AG04449 (cell line): ENCODE data around the gene MIX23.

Experiments
- CTCF ChIA-PET: fragments of 350-600 bp; formaldehyde crosslinking; extraction: SDS; loops from one replicate; lab custom pipeline; 2021; ENCODE audit warnings: antibody characterized with exemption; lab: Yijun Ruan, JAX
- POLR2A ChIA-PET: fragments of 400-600, 350-600 bp; formaldehyde crosslinking; extraction: SDS; loops from one replicate; lab custom pipeline; 2020; ENCODE audit warnings: antibody characterized with exemption, inconsistent platforms; lab: Yijun Ruan, JAX
- DNase-seq: peaks from one replicate; pipeline ENCODE4 v3.0.0-alpha.2; 2010; ENCODE audit warnings: low read depth, low spot score
- H3K4me3 ChIP-seq: 2 replicates; pipeline ENCODE4 v1.5.1; 2011; ENCODE audit warnings: low read depth, mild to moderate bottlenecking, control low read depth, low read length
- TF ChIP-seq, protein P1 (sequence below): IDR thresholded peaks from one replicate; pipeline ENCODE4 v1.5.1; 2011; ENCODE audit warnings: mild to moderate bottlenecking, moderate library complexity, low read length, control low read depth, inconsistent platforms; ENCODE audit not compliant: insufficient read depth; ENCODE audit errors: missing control alignments

The MIX23 gene

DNA sequence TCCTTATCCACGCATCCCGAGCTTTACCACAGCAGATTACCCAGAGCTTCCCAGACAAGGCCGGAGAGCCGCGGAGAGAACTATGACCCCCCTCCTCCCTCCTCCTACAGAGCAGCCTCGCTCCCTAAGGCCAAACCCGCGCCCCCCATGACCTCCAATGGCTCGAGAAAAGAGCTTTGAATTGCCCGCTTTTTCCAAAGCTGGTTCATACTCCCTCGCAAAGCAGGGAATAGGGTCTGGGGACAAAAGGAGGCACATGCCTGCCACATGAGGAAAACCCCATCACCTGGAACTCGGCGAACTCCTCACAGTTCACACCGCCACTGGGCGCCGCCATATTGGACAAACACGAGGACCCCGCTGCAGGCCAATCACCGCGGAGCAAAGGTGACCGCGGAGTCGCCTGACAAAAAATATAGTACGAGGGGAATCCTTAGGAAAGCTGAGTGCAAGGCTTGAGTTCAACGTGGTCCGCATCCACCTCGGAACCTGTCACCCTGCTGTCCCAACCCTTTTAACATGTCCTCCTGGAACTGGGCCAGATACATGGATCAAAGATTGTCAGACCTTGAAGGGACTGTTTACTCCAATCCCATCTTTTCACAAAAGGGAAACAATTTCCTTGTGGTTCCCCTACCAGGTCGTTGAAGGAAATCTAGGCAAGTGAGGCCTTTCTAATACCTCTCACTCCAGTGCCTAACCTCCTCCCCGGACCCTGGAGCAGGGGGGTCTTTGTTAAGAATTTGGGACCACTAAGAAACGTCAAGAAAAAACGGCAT lies at the start of gene MIX23:
MIX23 (minus strand) TSS at position 344 of the 779 bp plus-strand sequence; CDS start at position 337, 7 bp downstream.
- TF ChIP-seq, protein P1, sequence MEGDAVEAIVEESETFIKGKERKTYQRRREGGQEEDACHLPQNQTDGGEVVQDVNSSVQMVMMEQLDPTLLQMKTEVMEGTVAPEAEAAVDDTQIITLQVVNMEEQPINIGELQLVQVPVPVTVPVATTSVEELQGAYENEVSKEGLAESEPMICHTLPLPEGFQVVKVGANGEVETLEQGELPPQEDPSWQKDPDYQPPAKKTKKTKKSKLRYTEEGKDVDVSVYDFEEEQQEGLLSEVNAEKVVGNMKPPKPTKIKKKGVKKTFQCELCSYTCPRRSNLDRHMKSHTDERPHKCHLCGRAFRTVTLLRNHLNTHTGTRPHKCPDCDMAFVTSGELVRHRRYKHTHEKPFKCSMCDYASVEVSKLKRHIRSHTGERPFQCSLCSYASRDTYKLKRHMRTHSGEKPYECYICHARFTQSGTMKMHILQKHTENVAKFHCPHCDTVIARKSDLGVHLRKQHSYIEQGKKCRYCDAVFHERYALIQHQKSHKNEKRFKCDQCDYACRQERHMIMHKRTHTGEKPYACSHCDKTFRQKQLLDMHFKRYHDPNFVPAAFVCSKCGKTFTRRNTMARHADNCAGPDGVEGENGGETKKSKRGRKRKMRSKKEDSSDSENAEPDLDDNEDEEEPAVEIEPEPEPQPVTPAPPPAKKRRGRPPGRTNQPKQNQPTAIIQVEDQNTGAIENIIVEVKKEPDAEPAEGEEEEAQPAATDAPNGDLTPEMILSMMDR, result no peak
- POLR2A ChIA-PET, result interaction anchor here (0.6 kb wide), 1 partner anchor 11 kb away, joined by 3 read pairs; no protein-coding TSS in a partner anchor
- peak within 1 kb of the TSS; percentile 78 for H3K4me3 ChIP-seq
- DNase-seq, result peak; percentile 21
- CTCF ChIA-PET, result interaction anchor here (0.8 to 3.9 kb wide), 3 partner anchors 10 to 843 kb away, joined by 3 to 47 read pairs (median 3); no protein-coding TSS in a partner anchor

DNA sequence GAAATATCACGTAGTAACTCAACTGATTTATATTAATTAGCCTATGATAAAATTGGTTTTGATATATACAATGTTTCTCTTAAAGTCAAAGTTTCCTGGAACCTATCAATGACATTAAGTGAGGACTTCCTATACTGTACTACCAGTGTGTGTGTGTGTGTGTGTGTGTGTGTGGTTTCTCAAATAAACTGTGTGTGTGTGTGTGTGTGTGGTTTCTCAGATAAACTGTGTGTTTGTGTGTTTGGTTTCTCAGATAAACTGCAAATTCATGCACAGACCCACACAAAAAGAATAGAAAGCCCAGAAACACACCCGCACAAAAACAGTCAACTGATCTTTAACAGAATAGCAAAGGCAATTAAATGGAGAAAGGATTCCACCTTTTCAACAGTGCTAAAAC lies 47.3 kb upstream of the MIX23 start:
- ChIA-PET POLR2A (no interaction called here), CTCF (no interaction called here)
- TF ChIP-seq, protein P1, result no peak
- H3K4me3 ChIP-seq, result no peak overlapping the region
- DNase-seq, result no peak

DNA sequence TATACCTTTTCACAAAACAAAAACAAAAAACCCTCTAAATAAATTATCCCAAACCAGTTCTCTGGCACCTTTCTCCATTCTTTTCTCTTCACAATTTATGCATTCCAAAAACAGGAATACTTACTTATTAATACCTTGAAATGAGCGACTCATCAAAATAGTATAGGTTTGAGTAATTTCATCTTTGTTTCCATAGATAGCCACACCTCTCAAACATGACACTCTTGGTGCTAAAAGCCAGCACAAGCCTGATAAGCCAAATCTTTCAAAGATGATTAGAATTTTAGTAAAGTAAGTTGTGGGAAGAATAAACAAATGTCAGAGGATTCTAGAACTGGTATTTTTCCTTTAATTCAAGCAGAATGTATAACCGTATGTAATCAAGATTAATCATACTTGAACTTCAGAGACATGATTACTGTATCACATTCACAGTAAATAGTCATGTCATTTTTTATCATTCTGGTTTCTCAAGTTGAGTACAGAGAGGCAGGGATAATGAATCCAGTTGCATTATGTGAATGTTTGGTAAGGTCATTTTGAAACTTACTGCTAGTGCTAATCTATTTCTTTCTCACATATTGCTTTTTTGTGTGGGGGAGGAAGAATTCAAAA lies 44.9 kb upstream of the MIX23 start:
- H3K4me3 ChIP-seq, result no peak overlapping the region
- POLR2A ChIA-PET, result no interaction called here
- DNase-seq, result no peak
- TF ChIP-seq, protein P1, result no peak
- CTCF ChIA-PET, result interaction anchor here (1.0 to 1.1 kb wide), 2 partner anchors 9 to 251 kb away, joined by 4 read pairs; no protein-coding TSS in a partner anchor

DNA sequence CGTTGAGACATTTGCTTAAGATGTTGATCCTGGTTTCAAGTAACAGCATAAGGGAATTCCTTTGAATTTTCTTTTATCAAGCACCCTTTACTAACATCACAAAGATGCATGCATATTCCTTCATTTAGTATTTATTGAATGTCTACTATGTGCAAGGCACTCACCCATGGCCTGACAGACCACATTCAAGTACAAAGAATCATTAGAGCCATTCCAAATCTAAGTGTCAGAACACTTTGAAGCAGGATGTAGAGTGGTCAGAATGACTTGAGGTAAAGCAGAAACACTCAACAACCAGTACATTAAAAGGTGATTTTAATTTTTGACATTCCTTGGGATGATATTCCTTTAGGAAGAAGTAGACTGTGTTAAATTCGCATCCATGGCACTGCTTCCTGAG lies 38.8 kb upstream of the MIX23 start:
- no peak overlapping the region for H3K4me3 ChIP-seq
- CTCF ChIA-PET, result no interaction called here
- TF ChIP-seq, protein P1, result no peak
- DNase-seq, result no peak
- POLR2A ChIA-PET, result no interaction called here

DNA sequence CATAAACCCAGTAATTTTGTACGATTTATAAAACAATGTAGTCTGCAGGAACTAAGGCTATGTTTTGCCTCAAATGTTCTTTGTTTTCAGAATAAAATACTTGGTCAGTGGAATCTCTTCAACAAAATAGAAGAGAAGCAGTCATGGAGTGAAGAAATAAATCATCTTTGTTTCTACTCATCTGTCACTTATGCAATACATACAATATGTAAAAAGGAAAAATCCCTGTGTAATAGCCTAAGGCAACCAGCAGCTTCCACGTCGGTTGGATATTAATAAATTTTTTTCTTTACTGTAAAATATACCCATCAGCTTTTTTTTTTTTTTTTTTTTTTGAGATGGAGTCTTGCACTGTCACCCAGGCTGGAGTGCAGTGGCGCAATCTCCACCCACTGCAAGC lies 38.1 kb upstream of the MIX23 start:
- TF ChIP-seq, protein P1, result no peak
- no peak for DNase-seq
- H3K4me3 ChIP-seq, result no peak overlapping the region
- CTCF ChIA-PET, result no interaction called here
- POLR2A ChIA-PET, result interaction anchor here (0.6 kb wide), 1 partner anchor 628 kb away, joined by 3 read pairs; no protein-coding TSS in a partner anchor

DNA sequence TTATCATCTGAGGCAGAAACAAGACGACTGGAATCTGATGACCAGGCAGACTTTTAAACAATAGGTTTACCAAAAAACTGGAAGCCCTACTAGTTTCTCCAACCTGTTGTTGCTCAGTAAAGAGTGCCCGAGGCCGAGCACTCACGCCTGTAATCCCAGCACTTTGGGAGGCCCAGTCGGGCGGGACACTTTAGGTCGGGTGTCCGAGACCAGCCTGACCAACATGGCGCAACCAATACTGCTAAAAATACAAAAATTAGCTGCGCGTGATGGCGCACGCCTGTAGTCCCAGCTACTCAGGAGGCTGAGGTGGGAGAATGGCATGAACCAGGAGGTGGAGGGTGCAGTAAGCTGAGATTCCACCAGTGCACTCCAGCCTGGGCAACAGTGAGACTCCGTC lies 33.9 kb upstream of the MIX23 start:
- POLR2A ChIA-PET, result interaction anchor here (1.6 kb wide), 1 partner anchor 98 kb away, joined by 6 read pairs; the partner anchor contains the start of gene KPNA1
- TF ChIP-seq, protein P1, result no peak
- H3K4me3 ChIP-seq, result peak overlapping the region; percentile 87
- CTCF ChIA-PET, result interaction anchor here (0.8 to 3.3 kb wide), 6 partner anchors 8 to 315 kb away, joined by 3 to 13 read pairs (median 4); partner anchors contain the start of gene FAM162A
- DNase-seq, result no peak
